Lower lobe of right lung (tissue), 2 donors: ENCODE measurements around the gene LRRTM4. TPM values are rescaled to one million over a fixed set of nuclear protein-coding genes. Genes with fewer than 3 reads are reported as not detected.

Source experiments
- ATAC-seq, 2 donors: fragments of 200-7000 bp; cut with Tn5 transposase; one replicate each; pipeline ENCODE4 v1.9.1; 2020 to 2022; ENCODE audit warnings: mild to moderate bottlenecking in 2 of 2, moderate library complexity in 2 of 2
- DNase-seq: peaks from one replicate; pipeline ENCODE4 v3.0.0-alpha.2; 2020
- H3K27ac ChIP-seq: fragments of 200-600 bp; one replicate; pipeline ENCODE4 v1.8.0; 2022
- H3K27me3 ChIP-seq: fragments of 200-600 bp; one replicate; pipeline ENCODE4 v1.8.0; 2022; ENCODE audit warnings: low read depth
- H3K36me3 ChIP-seq: fragments of 200-600 bp; one replicate; pipeline ENCODE4 v1.8.0; 2022; ENCODE audit warnings: mild to moderate bottlenecking
- H3K4me1 ChIP-seq: fragments of 200-600 bp; one replicate; pipeline ENCODE4 v1.8.0; 2022
- H3K4me3 ChIP-seq: fragments of 200-600 bp; one replicate; pipeline ENCODE4 v1.8.0; 2022; ENCODE audit warnings: mild to moderate bottlenecking
- H3K9me3 ChIP-seq: fragments of 200-600 bp; one replicate; pipeline ENCODE4 v1.8.0; 2022
- intact Hi-C: fragments of 100-400 bp; cut with DNase I; formaldehyde crosslinking; loops from one replicate; pipeline ENCODE4 v1.11.0; 2022
- total RNA-seq: library from RNA; stranded (reverse); fragmentation: NEBNext Ultra II Directional; extraction: Animal tissue kit (Norgen Biotek cat#: 25700); gene quantifications from one replicate; pipeline ENCODE4 v1.2.1, GENCODE V29; 2021
- TF ChIP-seq, protein P1 (sequence below): fragments of 200-600 bp; IDR thresholded peaks from one replicate; pipeline ENCODE4 v1.8.0; 2022; ENCODE audit warnings: antibody characterized with exemption, mild to moderate bottlenecking
- donor health status: DM: no; HTN: yes; CAD: no; lungs with severe emphysema.

The LRRTM4 gene
- total RNA-seq, 1 donor from 2014 or later: 0.77 TPM

DNA sequence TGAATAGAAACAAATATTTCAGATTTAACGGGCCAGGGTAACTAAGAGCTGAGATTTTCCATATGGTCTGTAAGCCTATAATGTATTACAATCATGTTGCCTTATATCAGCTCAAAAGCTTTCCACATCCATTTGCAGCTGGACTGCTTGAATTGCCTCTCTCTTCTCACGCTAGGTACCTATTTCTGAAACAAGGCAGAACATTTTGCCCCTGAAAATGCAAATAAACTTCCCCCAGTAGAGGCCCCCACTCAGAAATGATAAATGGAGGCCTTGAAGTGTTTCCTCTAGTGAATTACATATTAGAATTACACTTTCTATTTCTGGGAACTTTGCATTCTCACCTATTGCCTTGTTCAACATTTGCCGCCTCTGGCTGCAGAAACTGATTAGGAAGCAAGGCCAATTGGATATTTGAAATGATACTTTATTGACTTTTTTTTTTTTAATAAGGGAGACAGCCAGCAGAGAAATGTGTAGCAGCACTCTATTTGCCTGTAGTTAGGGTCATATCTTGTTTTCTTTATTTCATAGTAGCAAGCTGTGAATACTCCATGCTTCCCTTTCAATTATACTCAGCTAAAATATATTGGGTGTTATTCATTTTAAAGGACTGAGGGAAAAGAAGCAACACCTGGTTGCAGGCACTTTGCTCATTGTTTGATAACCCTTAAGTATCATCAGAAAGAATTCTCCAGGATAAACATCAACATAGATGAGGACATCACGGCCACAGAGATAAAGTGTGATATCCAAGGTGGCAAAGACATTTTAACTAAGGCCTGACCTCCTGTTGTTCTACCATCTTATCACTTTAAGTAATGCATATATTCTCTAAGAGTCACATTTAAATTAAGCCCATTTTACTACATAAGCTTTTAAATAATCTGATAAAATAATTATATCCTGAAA is 505.5 kb downstream of the LRRTM4 start:
- Histone ChIP-seq H3K4me1 (no peaks in the 10 kb centered on the region), H3K4me3 (no peak overlapping the region), H3K27ac (no peak overlapping the region), H3K36me3 (no peaks in the 10 kb centered on the region), H3K27me3 (no peaks in the 10 kb centered on the region), H3K9me3 (no peaks in the 10 kb centered on the region)
- DNase-seq: no peak
- TF ChIP-seq, protein P1, sequence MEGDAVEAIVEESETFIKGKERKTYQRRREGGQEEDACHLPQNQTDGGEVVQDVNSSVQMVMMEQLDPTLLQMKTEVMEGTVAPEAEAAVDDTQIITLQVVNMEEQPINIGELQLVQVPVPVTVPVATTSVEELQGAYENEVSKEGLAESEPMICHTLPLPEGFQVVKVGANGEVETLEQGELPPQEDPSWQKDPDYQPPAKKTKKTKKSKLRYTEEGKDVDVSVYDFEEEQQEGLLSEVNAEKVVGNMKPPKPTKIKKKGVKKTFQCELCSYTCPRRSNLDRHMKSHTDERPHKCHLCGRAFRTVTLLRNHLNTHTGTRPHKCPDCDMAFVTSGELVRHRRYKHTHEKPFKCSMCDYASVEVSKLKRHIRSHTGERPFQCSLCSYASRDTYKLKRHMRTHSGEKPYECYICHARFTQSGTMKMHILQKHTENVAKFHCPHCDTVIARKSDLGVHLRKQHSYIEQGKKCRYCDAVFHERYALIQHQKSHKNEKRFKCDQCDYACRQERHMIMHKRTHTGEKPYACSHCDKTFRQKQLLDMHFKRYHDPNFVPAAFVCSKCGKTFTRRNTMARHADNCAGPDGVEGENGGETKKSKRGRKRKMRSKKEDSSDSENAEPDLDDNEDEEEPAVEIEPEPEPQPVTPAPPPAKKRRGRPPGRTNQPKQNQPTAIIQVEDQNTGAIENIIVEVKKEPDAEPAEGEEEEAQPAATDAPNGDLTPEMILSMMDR: no peak
- no peak for ATAC-seq
- intact Hi-C loops: no loop called here

DNA sequence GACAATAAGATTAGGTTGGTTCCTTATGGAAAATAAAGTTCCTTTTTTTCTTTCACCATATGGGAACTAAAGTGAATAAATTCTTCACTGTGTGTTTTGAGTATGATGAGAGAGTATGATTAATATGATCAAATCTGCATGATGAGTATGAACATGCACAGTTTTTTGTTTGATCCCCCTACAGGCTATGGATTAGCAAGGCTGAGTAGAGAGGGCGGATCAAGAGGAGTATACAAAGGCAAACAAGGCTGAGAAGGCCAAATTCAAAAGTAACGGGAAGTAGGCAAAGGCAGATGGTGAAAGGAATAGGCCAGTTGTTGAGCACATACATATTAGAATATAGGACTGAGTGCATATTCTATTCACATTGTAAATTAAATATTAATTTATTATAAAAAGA is 508.2 kb downstream of the LRRTM4 start:
- Histone ChIP-seq H3K9me3 (no peaks in the 10 kb centered on the region), H3K27me3 (no peaks in the 10 kb centered on the region), H3K36me3 (no peaks in the 10 kb centered on the region), H3K4me3 (no peak overlapping the region), H3K4me1 (no peaks in the 10 kb centered on the region), H3K27ac (no peak overlapping the region)
- DNase-seq (no peak), ATAC-seq (no peak)
- TF ChIP-seq, protein P1: no peak
- intact Hi-C loops: no loop called here

DNA sequence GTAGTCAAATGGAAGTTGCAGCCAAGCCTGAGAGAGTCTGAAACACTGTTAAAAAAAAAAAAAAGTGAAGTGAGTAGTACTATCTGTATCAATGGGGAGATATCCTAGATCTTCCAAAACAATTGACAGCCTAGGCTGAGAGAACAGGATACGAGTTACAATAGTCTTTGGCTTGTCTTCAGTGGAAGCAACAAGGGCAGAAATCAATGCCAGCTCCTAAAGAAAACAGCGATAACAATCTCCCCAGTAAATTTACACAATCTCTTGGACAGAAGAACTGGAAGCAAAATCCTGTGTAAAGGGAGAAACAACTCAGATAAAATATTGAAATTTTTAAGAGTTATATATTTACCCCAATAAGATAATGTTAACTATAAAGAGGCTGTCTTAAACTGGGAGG is 508.7 kb downstream of the LRRTM4 start:
- no peak overlapping the region for H3K27ac ChIP-seq
- H3K27me3 ChIP-seq: no peaks in the 10 kb centered on the region
- no peak for DNase-seq
- H3K36me3 ChIP-seq: no peaks in the 10 kb centered on the region
- no peaks in the 10 kb centered on the region for H3K9me3 ChIP-seq
- intact Hi-C loops: no loop called here
- no peaks in the 10 kb centered on the region for H3K4me1 ChIP-seq
- H3K4me3 ChIP-seq: no peak overlapping the region
- TF ChIP-seq, protein P1: no peak
- ATAC-seq: no peak

DNA sequence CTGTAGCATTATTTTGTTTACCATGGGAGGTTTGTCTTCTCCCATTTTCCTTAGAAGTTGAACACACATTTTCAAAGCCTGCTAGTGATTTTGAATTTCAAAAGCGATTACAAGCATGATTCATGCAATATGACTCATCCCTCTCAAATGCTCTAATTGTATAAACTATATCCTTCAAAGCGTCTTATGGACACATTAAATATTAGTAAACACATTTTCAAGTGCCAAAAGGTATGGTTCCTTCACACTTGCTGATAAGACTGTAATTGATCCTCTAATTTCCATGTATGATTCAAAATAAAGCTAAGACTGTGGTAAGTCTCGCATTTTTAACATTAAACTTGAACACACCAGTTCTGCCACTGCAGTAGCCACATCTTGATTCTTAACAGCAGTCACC is 512.9 kb downstream of the LRRTM4 start:
- H3K27ac ChIP-seq: no peak overlapping the region
- H3K36me3 ChIP-seq: no peaks in the 10 kb centered on the region
- no peak overlapping the region for H3K4me3 ChIP-seq
- H3K27me3 ChIP-seq: no peaks in the 10 kb centered on the region
- TF ChIP-seq, protein P1: no peak
- ATAC-seq: no peak
- no peaks in the 10 kb centered on the region for H3K9me3 ChIP-seq
- no peaks in the 10 kb centered on the region for H3K4me1 ChIP-seq
- intact Hi-C loops: no loop called here
- no peak for DNase-seq

DNA sequence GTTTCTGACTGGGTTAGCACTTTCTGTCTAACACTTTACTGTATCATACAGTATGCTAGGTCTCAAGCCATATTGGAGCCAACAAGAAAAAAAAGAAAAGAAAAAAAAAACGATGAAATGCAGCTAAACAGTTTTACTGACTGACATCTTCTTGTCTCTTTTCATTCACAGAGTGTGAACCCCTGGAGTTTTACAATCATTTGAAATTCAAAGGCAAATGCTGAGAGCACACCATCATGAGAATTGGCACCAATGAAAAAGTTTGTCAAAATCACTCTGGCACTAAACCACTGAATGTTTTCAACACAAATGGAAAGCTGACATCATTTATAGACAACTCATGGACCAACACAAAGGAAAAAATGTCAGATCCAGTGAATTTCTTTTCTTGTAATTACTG is 513.3 kb downstream of the LRRTM4 start:
- TF ChIP-seq, protein P1: no peak
- H3K4me1 ChIP-seq: no peaks in the 10 kb centered on the region
- DNase-seq (no peak), ATAC-seq (no peak)
- H3K27ac ChIP-seq: no peak overlapping the region
- H3K4me3 ChIP-seq: no peak overlapping the region
- H3K27me3 ChIP-seq: no peaks in the 10 kb centered on the region
- intact Hi-C loops: no loop called here
- H3K36me3 ChIP-seq: no peaks in the 10 kb centered on the region
- H3K9me3 ChIP-seq: no peaks in the 10 kb centered on the region
